ENCODE results near the gene CYTH1. TPM values are rescaled to one million over a fixed set of nuclear protein-coding genes. Genes with fewer than 3 reads are reported as not detected.

The CYTH1 gene
- total RNA-seq, 1 experiment from 2014 or later = 9.7 TPM

DNA sequence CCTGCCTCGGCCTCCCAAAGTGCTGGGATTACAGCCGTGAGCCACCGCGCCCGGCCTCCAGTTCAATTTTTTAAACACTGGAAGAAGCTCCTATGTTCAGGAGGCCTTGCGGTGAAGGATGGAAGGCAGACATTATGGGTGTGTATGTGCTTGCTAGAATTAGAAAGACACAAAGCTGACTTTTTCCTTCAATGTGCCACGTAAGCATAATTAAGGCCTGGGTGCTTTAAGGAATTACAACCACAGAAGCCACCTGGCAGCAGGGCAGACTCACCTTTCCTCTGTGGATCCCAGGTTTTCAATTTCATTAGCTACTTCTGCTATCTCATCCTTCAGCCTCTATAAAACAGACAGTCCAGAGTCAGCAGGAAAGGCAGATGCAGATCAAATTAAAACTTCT, 74.2 kb downstream of the CYTH1 start:
- H2BK20ac ChIP-seq (ENCODE audit: low read depth, low read length, poor library complexity, severe bottlenecking) = no peak overlapping the region
- H3K9me3 ChIP-seq (ENCODE audit: control insufficient read depth, low read depth, low read length) = no peaks in the 10 kb centered on the region
- no peak overlapping the region for H3K4me2 ChIP-seq (ENCODE audit: insufficient read depth, insufficient read length, low read length)
- no peaks in the 10 kb centered on the region for H3K4me1 ChIP-seq (ENCODE audit: insufficient read depth, low read length)
- no peak overlapping the region for H2AK5ac ChIP-seq (ENCODE audit: insufficient read length, low read length)
- no peak overlapping the region for H3K14ac ChIP-seq (ENCODE audit: insufficient read depth, low read length)
- Mint-ChIP-seq H3K27ac (no peak overlapping the region), H3K27me3 (ENCODE audit: low read depth) (no peaks in the 10 kb centered on the region), H3K36me3 (ENCODE audit: insufficient read depth in 1 of 3, low read depth in 3 of 3) (no peaks in the 10 kb centered on the region), H3K4me3 (no peak overlapping the region), H3K9me3 (no peaks in the 10 kb centered on the region; a peak in 1 of 5 replicates), H3K4me1 (0 out of 4 replicates have a peak, but pooled peaks cover 3 to 6% of the 10 kb centered on the region in 2 experiments)
- H2BK5ac ChIP-seq (ENCODE audit: insufficient read length, low read length) = no peak overlapping the region
- H4K20me1 ChIP-seq (ENCODE audit: control insufficient read depth, insufficient read depth, insufficient read length) = no peaks in the 10 kb centered on the region
- H3K79me1 ChIP-seq (ENCODE audit: insufficient read depth, low read depth, low read length, poor library complexity, severe bottlenecking) = no peaks in the 10 kb centered on the region
- no peaks in the 10 kb centered on the region for H3K23me2 ChIP-seq (ENCODE audit: insufficient read length, low read depth, low read length, poor library complexity, severe bottlenecking)
- TF ChIP-seq CTCF (conservative IDR thresholded peaks at IDR 0.05) = no peak
- H3K27me3 ChIP-seq (ENCODE audit: insufficient read depth, low read length) = no peaks in the 10 kb centered on the region
- H3K56ac ChIP-seq (ENCODE audit: insufficient read length, low read depth, low read length) = no peak overlapping the region
- no peak overlapping the region for H3K9ac ChIP-seq (ENCODE audit: extremely low read depth, insufficient read length, low read length)
- H2AFZ ChIP-seq (ENCODE audit: low read length) = no peak overlapping the region
- no peak overlapping the region for H3T11ph ChIP-seq (ENCODE audit: low read length)
- no peak overlapping the region for H2BK120ac ChIP-seq (ENCODE audit: low read depth, low read length, poor library complexity, severe bottlenecking)
- H3K23ac ChIP-seq (ENCODE audit: insufficient read length, low read depth, low read length) = no peak overlapping the region
- no peak overlapping the region for H4K8ac ChIP-seq (replicated peaks; ENCODE audit: insufficient read length, low read depth, low read length)
- no peak overlapping the region for H4K5ac ChIP-seq (ENCODE audit: insufficient read length, low read depth, low read length)
- H3K4ac ChIP-seq (ENCODE audit: low read depth, low read length) = no peak overlapping the region
- no peak overlapping the region for H2BK15ac ChIP-seq (ENCODE audit: low read depth, low read length)
- no peak for DNase-seq
- no peak overlapping the region for H3K18ac ChIP-seq (ENCODE audit: insufficient read length, low read depth, low read length)
- no peaks in the 10 kb centered on the region for H3K79me2 ChIP-seq (ENCODE audit: insufficient read depth, low read length)
- no peak overlapping the region for H3K27ac ChIP-seq (ENCODE audit: insufficient read length, low read depth, low read length)
- no peak overlapping the region for H2BK12ac ChIP-seq (ENCODE audit: insufficient read length, low read depth, low read length)
- no CpG with 5 or more reads among the region's 7 CpGs for WGBS (ENCODE audit: extremely low coverage, insufficient read length, low lambda C conversion rate)
- H4K91ac ChIP-seq (ENCODE audit: insufficient read length, low read depth, low read length) = no peak overlapping the region
